ENCODE measurements around the gene PCSK2. TPM values are rescaled to one million over a fixed set of nuclear protein-coding genes. Genes with fewer than 3 reads are reported as not detected.
A peak's percentile ranks its signal among the peaks of the same experiment; 100 is the strongest.
"Not testable (repeated sequence)": the region's sequence is repeated elsewhere in the genome, so short reads cannot be mapped to it uniquely, and the experiment has no call there.

PCSK2 gene
- total RNA-seq, 2 donors from 2014 or later = 0.18 to 2.7 TPM

DNA sequence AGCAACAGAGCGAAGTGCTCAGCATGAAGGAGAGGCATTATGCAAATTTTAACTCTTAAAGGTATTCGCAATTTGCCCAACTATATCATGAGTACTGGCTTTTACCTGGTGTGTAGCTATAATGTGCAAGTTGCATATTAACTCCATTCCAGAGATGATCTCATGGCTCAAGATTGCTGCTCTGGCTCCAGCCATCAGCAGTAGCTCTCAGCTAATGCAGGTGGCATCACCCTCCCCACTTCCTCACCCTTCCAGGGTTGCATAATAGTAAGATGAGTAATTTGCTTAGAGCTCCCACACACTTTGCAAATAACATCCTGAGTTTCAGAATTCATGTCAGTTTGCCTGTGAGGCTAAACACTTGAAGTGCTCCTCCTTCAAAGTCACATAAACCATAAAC lies 15.9 kb upstream of the PCSK2 start:
- intact Hi-C loops (cut with DNase I) = no loop called here
- WGBS = 93% methylated on average over 2 of the region's 2 CpGs
- Histone ChIP-seq H3K36me3 (no peaks in the 10 kb centered on the region), H3K4me3 (no peak overlapping the region), H3K27ac (no peak overlapping the region), H3K27me3 (replicated peaks; ENCODE audit: insufficient read depth) (no peaks in the 10 kb centered on the region), H3K9me3 (no peaks in the 10 kb centered on the region), H3K4me1 (replicated peaks) (no peaks in the 10 kb centered on the region)
- no peak for DNase-seq (ENCODE audit: low spot score)
- TF ChIP-seq CTCF (IDR thresholded peaks at IDR 0.05) (no peak), POLR2A (IDR thresholded peaks at IDR 0.05) (no peak), POLR2AphosphoS5 (IDR thresholded peaks at IDR 0.05) (no peak)

DNA sequence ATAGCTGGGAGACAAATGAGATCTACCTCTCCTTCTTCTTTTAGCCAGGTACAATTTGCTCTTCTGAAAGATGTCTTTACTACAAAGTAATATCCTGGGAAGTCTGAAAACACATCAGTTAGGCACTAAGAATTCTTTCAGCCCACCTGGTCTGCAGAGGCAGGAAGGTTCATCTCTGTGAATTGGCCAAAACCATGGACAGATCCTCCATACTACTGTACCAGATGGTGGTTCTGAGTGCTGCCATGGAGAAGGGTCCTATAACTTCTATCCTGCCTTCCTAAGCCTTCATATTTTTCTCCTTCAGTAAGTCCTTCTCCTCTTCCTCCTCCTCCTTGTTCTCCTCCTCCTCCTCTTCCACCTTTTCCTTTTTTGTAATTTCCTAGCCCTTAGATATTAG lies 11.7 kb upstream of the PCSK2 start:
- Histone ChIP-seq H3K36me3 (no peaks in the 10 kb centered on the region), H3K4me3 (no peak overlapping the region), H3K4me1 (replicated peaks) (no peaks in the 10 kb centered on the region), H3K9me3 (no peaks in the 10 kb centered on the region), H3K27ac (no peak overlapping the region), H3K27me3 (replicated peaks; ENCODE audit: insufficient read depth) (no peaks in the 10 kb centered on the region)
- no peak for TF ChIP-seq POLR2AphosphoS5 (IDR thresholded peaks at IDR 0.05)
- no peak for TF ChIP-seq POLR2A (IDR thresholded peaks at IDR 0.05)
- TF ChIP-seq CTCF (IDR thresholded peaks at IDR 0.05) = no peak
- intact Hi-C loops (cut with DNase I) = no loop called here
- DNase-seq (ENCODE audit: low spot score) = no peak

DNA sequence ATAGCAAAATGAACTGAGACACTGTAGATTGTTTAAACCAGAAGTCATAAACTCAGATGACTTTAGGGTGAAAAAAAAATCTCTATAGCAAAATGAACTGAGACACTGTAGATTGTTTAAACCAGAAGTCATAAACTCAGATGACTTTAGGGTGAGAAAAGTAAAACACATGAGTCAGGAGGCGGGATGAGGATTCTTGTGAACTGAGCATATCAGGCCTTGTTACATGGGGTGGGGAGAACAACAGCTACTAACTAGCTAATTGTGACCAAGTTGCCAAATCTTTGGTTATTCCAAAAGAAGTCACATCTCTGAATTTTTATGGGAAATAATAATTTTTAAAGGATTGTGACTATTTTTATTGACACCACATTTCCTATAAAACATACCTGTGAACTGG lies 7.0 kb upstream of the PCSK2 start:
- H3K4me3 ChIP-seq; DNase-seq (ENCODE audit: low spot score); H3K9me3 ChIP-seq; intact Hi-C loops (cut with DNase I); H3K4me1 ChIP-seq (replicated peaks); H3K27ac ChIP-seq; H3K36me3 ChIP-seq; H3K27me3 ChIP-seq (replicated peaks; ENCODE audit: insufficient read depth): not testable (repeated sequence)
- WGBS = 69% methylated on average over 1 of the region's 1 CpG

GRCh38 chr20:17223553-17223952 lies 3.3 kb upstream of the PCSK2 start:
- Histone ChIP-seq H3K9me3 (no peaks in the 10 kb centered on the region), H3K4me1 (replicated peaks) (peaks cover 3% of the 10 kb centered on the region), H3K36me3 (no peaks in the 10 kb centered on the region), H3K4me3 (no peak overlapping the region), H3K27me3 (replicated peaks; ENCODE audit: insufficient read depth) (peaks cover 7% of the 10 kb centered on the region), H3K27ac (no peak overlapping the region)
- intact Hi-C loops (cut with DNase I) = no loop called here
- TF ChIP-seq POLR2A (IDR thresholded peaks at IDR 0.05) = no peak
- TF ChIP-seq CTCF (IDR thresholded peaks at IDR 0.05) = no peak
- no peak for TF ChIP-seq POLR2AphosphoS5 (IDR thresholded peaks at IDR 0.05)
- 42% methylated on average over 3 of the region's 3 CpGs for WGBS
- no peak for DNase-seq (ENCODE audit: low spot score)

- WGBS = 3% methylated on average over 31 of the region's 38 CpGs
- H3K36me3 ChIP-seq = no peaks in the 10 kb centered on the region
- peaks cover 3% of the 10 kb centered on the region for H3K4me1 ChIP-seq (replicated peaks)
- peaks cover 9% of the 10 kb centered on the region for H3K27me3 ChIP-seq (replicated peaks; ENCODE audit: insufficient read depth)
- intact Hi-C loops (cut with DNase I) = no loop called here
- H3K9me3 ChIP-seq = no peaks in the 10 kb centered on the region
- TF ChIP-seq POLR2AphosphoS5 (IDR thresholded peaks at IDR 0.05) (no peak), CTCF (IDR thresholded peaks at IDR 0.05) (no peak), POLR2A (IDR thresholded peaks at IDR 0.05) (no peak)
- H3K4me3 ChIP-seq = peak overlapping the region; percentile 18 to 22
- no peak for DNase-seq (ENCODE audit: low spot score)
- no peak overlapping the region for H3K27ac ChIP-seq
These were observed 910 bp upstream of the PCSK2 start for GRCh38 chr20:17225851-17226409.
